NCI-H2171 (cell line): Measurements from ENCODE around the gene MRPL10.
"Not testable (repeated sequence)": the region's sequence is repeated elsewhere in the genome, so short reads cannot be mapped to it uniquely, and the experiment has no call there.

Experiments
- DNase-seq: peaks from one replicate; lab custom pipeline; 2025; lab: John Stamatoyannopoulos, UW

Gene MRPL10

DNA sequence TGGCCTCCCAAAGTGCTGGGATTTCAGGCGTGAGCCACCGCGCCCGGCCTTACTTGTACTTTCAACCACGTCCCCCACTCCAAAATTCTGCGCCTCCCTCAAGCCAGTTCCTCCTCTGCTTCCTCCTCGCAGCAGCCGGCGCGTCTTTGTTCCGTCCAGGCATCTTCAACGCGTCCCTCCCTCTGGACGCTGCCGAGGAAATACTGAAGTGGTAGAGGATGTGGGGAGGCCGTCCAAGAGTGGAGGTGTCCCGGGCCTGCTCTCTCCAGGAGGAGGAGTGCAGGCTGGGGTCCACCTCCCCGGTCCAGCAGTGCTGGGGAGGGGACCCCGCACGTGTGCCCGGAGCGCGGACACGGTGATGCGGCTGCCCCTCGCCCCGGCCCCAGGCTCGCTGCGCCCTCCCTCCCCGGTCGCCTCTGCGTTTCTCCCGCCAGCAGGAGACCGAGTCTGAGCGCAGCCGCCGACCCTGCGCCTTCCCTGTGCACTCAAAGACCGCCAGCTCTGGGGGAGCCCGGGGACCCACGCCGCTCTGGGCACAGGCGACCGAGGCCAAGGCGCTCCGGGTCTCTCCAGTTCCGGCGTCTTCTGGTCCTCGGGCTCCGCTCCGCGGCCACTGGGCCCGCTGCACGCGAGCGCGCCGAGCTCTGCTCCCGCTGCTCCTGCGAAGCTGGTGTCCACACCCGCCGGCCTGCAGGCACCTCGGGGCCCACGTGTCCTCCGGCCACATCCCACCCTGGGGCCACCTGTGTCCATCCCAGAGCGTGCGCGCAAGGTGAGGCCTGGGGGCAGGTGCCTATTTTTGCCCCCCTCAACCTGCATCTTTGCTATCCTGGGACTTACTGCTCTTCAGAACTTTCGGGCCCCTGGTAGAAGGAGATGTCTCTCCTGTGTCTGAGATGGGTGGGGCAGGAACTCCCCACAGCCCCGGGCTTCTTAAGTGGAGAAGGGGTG, 41.5 kb downstream of the MRPL10 start:
- DNase-seq: peak; percentile 64

DNA sequence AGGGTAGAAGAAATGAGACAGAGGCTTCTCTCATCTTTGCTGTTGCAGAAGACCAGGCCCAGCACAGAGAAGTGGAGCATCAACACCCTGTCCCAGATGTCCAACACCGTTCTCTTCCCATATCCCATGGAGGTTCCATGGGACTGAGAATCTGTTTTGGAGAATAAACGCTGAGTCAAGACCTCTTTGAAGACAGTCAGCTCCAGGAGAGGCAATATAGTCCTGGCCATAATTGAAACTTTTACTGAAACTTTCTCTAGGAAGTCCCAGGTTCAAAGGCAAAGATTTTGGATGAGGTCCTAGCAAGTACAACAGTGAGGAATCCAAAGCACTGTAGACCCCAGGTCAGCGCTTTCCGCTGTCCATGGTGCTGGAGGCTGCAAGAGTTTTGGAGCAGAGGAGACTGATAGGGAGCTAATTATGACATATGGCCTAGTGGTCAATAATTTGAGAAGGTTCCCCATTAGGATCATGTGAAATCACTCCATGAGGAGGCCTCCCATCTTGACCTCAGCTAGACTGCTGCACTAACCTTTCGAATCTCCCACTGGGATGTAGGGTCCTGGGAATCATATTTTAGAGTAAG, 45.7 kb downstream of the MRPL10 start:
- no peak for DNase-seq

DNA sequence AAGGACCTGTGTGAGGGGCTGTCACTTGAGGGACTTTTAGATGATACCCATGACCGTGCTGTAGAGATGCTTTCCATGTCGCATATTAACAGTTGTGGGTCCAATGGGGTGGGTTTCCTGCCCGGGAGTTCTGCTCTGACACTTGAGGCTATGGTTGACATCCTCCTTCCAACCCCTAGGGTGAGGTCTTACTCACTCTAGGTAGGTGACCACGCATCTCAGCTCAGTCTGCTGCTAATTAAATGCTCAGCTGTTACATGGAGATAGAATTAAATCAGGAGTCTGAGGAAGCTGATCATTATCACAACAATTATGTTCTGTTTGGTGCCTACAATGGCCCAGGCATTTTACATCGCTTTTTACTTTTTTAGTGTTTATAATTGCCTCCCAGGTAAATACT, 49.9 kb downstream of the MRPL10 start:
- no peak for DNase-seq

DNA sequence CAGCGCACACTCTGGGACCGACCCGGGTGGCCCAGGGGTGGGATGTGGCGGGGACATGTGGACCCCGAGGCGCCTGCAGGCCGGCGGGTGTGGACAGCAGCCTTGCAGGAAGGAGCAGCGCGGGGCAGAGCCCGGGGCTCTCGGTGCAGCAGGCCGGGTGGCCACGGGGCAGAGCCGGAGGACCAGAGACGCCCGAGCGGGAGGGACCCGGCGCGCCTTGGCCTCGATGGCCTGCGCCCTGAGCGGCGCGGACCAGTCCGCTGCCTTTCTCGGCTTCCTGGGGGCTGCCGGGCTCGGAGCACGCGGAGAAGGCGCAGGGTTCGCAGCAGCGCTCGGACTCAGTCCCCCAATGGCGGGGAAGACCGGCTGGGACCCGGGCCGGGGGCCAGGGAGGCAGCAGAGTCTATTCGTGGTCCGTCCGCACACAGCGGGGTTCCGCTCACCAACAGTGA, 53.1 kb downstream of the MRPL10 start:
- DNase-seq: no peak

DNA sequence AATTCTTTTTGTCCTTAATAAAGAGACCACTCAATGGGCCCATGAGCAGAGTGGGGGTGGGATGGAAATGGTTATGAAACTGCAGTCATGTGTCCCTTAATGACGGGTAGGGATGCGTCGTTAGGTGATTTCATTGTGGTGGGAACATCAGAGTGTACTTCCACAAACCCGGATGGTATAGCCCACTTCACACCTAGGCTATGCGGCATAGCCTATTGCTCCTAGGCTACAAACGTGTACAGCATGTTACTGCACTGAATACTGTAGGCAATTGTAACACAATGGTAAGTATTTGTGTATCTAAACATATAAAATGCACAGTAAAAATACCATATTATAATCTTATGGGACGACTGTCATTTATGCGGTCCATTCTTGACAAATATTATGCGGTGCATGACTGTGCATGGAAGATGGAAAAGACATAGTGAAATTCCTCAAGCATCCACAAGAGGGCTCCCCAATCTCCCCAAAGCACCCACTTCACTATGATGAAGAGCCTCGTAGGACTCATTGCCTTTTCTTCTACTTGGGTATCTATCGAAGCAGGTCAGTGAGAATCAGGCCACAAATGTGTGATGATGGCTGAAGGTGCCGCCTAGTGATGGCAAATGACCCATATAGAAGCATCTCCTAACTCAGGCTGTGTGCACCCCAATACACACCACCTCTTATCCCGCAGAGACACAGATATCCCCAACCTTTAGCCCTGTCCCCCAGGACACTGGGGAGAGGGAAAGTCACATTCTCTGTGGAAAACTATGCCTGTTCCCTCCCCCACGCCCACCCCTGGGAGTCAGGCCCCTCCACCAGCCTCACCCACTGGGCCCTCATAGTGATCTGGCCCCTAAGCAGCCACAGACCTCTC, 54.8 kb downstream of the MRPL10 start:
- DNase-seq: peak; percentile 7

DNA sequence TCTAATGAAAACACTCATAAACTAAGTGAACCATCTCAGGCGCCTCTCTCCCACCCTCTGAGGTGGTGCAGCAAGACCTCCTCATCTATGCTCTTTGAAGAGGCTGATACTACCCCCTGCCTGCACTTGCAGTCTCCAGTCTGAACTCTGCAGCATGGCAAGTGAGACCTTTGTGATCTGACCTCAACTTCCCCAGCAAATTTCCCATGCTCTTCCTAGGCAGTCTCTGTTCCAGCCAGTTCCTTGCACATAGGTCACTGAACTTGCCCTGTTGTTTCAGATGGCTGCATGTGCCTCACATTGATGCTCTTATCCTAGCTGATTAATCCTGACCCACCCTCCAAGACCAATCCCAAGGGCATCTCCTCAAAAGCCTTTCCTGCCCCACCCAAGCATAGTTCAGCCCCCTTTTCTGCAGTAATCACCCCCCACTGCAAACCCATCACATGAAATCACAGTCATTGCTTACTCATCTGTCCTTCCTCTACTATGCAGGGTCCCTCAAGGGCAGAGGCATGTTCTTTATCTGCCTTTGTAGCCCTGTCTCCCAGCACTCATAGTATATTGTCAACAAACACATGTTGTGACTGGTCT, 56.3 kb downstream of the MRPL10 start:
- no peak for DNase-seq

DNA sequence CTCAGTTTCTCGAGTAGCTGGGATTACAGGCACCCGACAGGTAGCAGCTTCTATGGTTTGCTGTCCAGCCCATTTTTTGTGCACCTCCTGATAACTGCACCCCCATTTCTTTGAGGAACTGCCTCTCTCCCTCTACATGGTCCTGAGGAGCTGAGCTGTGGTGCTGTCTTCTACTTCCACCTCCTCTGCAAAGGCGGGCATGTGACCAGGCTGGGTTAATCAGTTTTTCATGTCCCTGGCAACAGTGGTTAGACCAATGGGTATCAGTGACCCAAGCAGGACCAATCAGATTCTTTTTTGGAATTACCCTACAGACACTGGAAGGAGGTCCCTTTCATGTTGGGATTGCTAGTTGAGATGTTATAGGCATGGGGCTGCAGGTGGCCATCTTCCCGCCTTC, 57.0 kb downstream of the MRPL10 start:
- no peak for DNase-seq

DNA sequence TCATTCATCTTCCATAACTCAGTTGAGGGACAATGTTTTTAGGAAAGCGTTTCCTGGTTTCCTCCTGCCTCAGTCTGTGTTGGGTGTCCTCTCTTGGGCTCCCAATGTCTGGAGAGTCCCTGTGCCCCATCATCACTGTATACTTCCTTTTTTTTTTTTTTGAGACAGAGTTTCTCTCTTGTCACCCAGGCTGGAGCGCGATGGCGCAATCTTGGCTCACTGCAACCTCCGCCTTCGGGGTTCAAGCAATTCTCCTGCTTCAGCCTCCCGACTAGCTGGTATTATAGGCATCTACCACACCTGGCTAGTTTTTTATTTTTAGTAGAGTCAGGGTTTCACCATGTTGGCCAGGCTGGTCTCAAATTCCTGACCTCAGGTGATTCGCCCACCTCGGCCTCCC, 57.7 kb downstream of the MRPL10 start:
- not testable (repeated sequence) for DNase-seq
